Measurements from ENCODE around the gene SPATA3. TPM values are rescaled to one million over a fixed set of nuclear protein-coding genes. Genes with fewer than 3 reads are reported as not detected.

Gene SPATA3
- total RNA-seq, 1 donor from 2014 or later: not detected

DNA sequence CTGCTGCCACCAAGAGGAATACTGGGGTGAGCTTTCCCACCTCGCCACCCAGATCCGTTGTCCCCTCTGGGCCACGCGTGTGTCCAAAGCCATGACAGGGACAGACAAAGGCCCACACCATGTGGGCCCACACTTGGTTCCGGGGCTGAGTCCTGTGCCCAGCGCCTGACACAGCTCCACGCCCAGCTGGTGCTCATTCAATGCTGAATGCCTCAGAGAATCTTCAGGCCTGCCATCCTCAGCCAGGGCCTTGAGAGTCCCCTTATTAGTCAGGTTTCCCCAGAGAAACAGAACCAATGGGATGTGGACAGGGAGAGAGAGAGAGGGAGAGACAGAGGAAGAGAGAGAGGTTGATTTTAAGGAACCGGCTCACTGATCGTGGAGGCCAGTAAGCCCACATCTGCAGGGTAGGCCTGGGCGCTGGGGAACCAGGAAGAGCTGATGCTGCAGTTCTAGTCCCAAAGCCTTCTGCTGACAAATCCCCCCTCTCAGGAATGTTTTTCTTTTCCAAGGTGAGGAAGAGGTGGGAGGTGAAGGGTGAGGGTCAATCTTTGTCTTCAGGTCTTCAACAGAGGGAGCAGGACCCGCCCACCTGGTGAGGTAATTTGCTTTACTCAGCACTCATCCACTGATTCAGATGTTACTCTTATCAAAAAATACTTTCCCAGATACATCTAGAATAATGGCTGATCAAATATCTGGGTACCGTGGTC is 10.2 kb upstream of the SPATA3 start:
- Histone ChIP-seq H3K4me3 (no peak overlapping the region), H3K27me3 (no peaks in the 10 kb centered on the region), H3K4me1 (peaks cover 0 to 3% of the 10 kb centered on the region in 2 donors), H3K36me3 (no peaks in the 10 kb centered on the region), H3K27ac (no peak overlapping the region), H3K9me3 (no peaks in the 10 kb centered on the region)
- TF ChIP-seq CTCF (IDR thresholded peaks at IDR 0.05): no peak
- DNase-seq (ENCODE audit: low spot score in 2 of 2): no peak
- intact Hi-C loops (cut with DNase I): loop anchor here (2.0 kb wide), 1 partner anchor 121 kb away; the partner anchor contains the start of gene ITM2C

- Histone ChIP-seq H3K9me3 (no peaks in the 10 kb centered on the region), H3K27me3 (no peaks in the 10 kb centered on the region), H3K27ac (no peak overlapping the region), H3K36me3 (no peaks in the 10 kb centered on the region), H3K4me1 (peaks cover 0 to 3% of the 10 kb centered on the region in 2 donors), H3K4me3 (peak overlapping the region; percentile 53 to 64)
- TF ChIP-seq CTCF (IDR thresholded peaks at IDR 0.05): no peak
- no peak for DNase-seq (ENCODE audit: low spot score in 2 of 2)
- intact Hi-C loops (cut with DNase I): loop anchor here (1.0 to 2.0 kb wide), 3 partner anchors 122 to 162 kb away; partner anchors contain the start of gene ITM2C
Measured at GRCh38 chr2:230986520-230987136, 9.3 kb upstream of the SPATA3 start.

- no peaks in the 10 kb centered on the region for H3K9me3 ChIP-seq
- intact Hi-C loops (cut with DNase I): loop anchor here (1.0 to 2.0 kb wide), 3 partner anchors 123 to 163 kb away; partner anchors contain the start of gene ITM2C
- peaks cover 0 to 3% of the 10 kb centered on the region in 2 donors for H3K4me1 ChIP-seq
- no peaks in the 10 kb centered on the region for H3K27me3 ChIP-seq
- DNase-seq (ENCODE audit: low spot score in 2 of 2): peak in 1 of 2 donors; percentile 80
- TF ChIP-seq CTCF (IDR thresholded peaks at IDR 0.05): peak; percentile 81 to 96 (median 92)
- peak overlapping the region; percentile 53 to 64 for H3K4me3 ChIP-seq
- H3K27ac ChIP-seq: no peak overlapping the region
- H3K36me3 ChIP-seq: no peaks in the 10 kb centered on the region
Measured at GRCh38 chr2:230987137-230988020, 8.5 kb upstream of the SPATA3 start.

- no peaks in the 10 kb centered on the region for H3K27me3 ChIP-seq
- H3K4me1 ChIP-seq: peaks cover 0 to 3% of the 10 kb centered on the region in 2 donors
- no peak overlapping the region for H3K27ac ChIP-seq
- no peak for TF ChIP-seq CTCF (IDR thresholded peaks at IDR 0.05)
- H3K9me3 ChIP-seq: no peaks in the 10 kb centered on the region
- no peak overlapping the region for H3K4me3 ChIP-seq
- intact Hi-C loops (cut with DNase I): no loop called here
- no peaks in the 10 kb centered on the region for H3K36me3 ChIP-seq
- no peak for DNase-seq (ENCODE audit: low spot score in 2 of 2)
Measured at GRCh38 chr2:230989731-230990130, 6.2 kb upstream of the SPATA3 start.

GRCh38 chr2:230990131-230990898 is 5.6 kb upstream of the SPATA3 start:
- DNase-seq (ENCODE audit: low spot score in 2 of 2): no peak
- TF ChIP-seq CTCF (IDR thresholded peaks at IDR 0.05): no peak
- H3K27ac ChIP-seq: no peak overlapping the region
- H3K4me1 ChIP-seq: peaks cover 0 to 3% of the 10 kb centered on the region in 2 donors
- no peak overlapping the region for H3K4me3 ChIP-seq
- intact Hi-C loops (cut with DNase I): no loop called here
- H3K9me3 ChIP-seq: no peaks in the 10 kb centered on the region
- H3K27me3 ChIP-seq: no peaks in the 10 kb centered on the region
- H3K36me3 ChIP-seq: no peaks in the 10 kb centered on the region

All from ascending aorta (tissue), 2 donors.